Right lobe of liver (tissue), 4 donors: ENCODE results near the gene SLC38A1.

ENCODE experiments used
- POLR2A ChIP-seq: fragments of 450-650 bp; IDR thresholded peaks from one replicate; pipeline ENCODE4 v1.6.1; 2017; ENCODE audit warnings: antibody characterized with exemption, mild to moderate bottlenecking
- TF ChIP-seq, protein P1 (sequence below), 4 donors: fragments of 200-600 bp in 3 of 4; fragments of 450-650 bp in 1 of 4; IDR thresholded peaks; one replicate each; pipeline versions ENCODE4 v1.5.1 to v1.8.0; 2016 to 2022; ENCODE audit warnings: antibody characterized with exemption in 4 of 4, mild to moderate bottlenecking in 2 of 4
- donor health status: DM: no; HTN: no; CAD: no.
- donor health status: DM: no; HTN: no; CAD: no.
- donor health status: DM: no; HTN: yes; CAD: no.

DNA sequence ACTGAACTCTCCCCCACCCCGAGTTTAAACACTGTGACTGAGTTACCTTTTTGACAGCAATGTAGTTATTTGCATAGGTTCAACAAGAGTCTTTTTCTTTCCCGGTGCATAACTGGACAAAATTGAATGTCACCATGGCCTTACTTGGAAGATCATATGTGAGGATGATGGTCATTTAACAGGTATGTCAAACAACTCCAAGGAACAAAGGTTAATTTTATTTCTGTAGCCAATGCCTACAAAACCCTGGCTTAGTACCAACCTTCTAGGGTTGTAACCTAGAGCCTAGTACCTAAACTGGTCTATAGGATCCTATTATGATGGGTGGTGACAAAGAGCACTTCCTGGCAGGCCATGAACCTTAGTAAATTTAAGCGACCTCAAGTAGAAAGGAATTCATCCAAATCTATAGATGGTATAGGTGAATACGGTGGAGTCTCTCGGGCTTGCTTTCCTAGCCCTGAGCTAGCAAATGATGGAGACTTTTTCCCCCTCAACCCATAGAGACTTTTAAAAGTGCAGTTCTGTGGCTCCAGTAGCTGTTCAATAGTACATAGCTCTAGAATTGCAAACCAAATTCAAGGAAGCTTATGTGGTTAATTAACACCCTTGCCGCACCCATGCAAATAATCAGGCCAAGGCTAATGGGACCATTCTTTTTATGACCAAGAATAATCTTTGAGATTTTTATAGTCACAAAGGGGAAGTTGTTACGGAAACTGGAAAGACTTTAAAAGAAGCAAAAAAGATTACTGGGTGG lies 89.0 kb downstream of the SLC38A1 start:
- no peak for TF ChIP-seq POLR2A
- TF ChIP-seq, protein P1, sequence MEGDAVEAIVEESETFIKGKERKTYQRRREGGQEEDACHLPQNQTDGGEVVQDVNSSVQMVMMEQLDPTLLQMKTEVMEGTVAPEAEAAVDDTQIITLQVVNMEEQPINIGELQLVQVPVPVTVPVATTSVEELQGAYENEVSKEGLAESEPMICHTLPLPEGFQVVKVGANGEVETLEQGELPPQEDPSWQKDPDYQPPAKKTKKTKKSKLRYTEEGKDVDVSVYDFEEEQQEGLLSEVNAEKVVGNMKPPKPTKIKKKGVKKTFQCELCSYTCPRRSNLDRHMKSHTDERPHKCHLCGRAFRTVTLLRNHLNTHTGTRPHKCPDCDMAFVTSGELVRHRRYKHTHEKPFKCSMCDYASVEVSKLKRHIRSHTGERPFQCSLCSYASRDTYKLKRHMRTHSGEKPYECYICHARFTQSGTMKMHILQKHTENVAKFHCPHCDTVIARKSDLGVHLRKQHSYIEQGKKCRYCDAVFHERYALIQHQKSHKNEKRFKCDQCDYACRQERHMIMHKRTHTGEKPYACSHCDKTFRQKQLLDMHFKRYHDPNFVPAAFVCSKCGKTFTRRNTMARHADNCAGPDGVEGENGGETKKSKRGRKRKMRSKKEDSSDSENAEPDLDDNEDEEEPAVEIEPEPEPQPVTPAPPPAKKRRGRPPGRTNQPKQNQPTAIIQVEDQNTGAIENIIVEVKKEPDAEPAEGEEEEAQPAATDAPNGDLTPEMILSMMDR (IDR thresholded peaks at IDR 0.05): no peak
